HepG2 (cell line): ENCODE data around the gene NVL. TPM values are rescaled to one million over a fixed set of nuclear protein-coding genes. Genes with fewer than 3 reads are reported as not detected.
A peak's percentile ranks its signal among the peaks of the same experiment; 100 is the strongest.

ENCODE experiments used
- ATAC-seq: fragments of 200-7000 bp; cut with Tn5 transposase; 3 replicates; pipeline ENCODE4 v1.9.1; 2020; ENCODE audit warnings: mild to moderate bottlenecking, moderate library complexity
- BruUV-seq: library from RNA; stranded (reverse); fragments of 400-500 nt; replicated peaks from 2 replicates; lab custom pipeline; 2021; lab: Mats Ljungman, UMichigan
- CTCF ChIA-PET: fragments of 300-600 bp; formaldehyde crosslinking; extraction: SDS; loops from one replicate; lab custom pipeline; 2021; ENCODE audit warnings: low total read pairs, inconsistent platforms, low intra/inter-chr PET ratio; lab: Yijun Ruan, JAX
- POLR2A ChIA-PET: fragments of 350-600 bp; sonication (Branson Sonifier 250); formaldehyde crosslinking; loops from one replicate; lab custom pipeline; 2020; ENCODE audit warnings: antibody characterized with exemption, inconsistent platforms; lab: Yijun Ruan, JAX
- DNase-seq: peaks from one replicate; pipeline ENCODE4 v3.0.0-alpha.2; 2015; ENCODE audit warnings: low spot score
- FAIRE-seq: peaks from 3 replicates; lab custom pipeline; 2011; peaks lifted over from hg19 to GRCh38; lab: Jason Lieb, UNC
- H2AFZ ChIP-seq: one replicate; pipeline ENCODE4 v1.6.1; 2011; ENCODE audit warnings: low read length, inconsistent platforms
- H3K27ac ChIP-seq: fragments of 300-600 bp; 3 replicates; pipeline ENCODE4 v1.8.0; 2011; ENCODE audit warnings: mixed run types, mild to moderate bottlenecking, mixed read lengths, low read length, inconsistent platforms; ENCODE audit not compliant: insufficient read depth; ENCODE audit errors: extremely low read length
- H3K27me3 ChIP-seq, 2 experiments: fragments of 200-600 bp in 1 of 2; 2 replicates in 1 of 2; 3 replicates in 1 of 2; pipeline versions ENCODE4 v1.6.0 to v1.8.0; 2011; ENCODE audit warnings: low read length in 2 of 2, mild to moderate bottlenecking in 2 of 2, moderate library complexity in 2 of 2, inconsistent platforms in 1 of 2; ENCODE audit not compliant: insufficient read depth in 2 of 2, control insufficient read depth in 1 of 2
- H3K36me3 ChIP-seq, 2 experiments: fragments of 200-600 bp in 1 of 2; replicated peaks in 1 of 2; 2 replicates in 1 of 2; 3 replicates in 1 of 2; pipeline versions ENCODE4 v1.5.1 to v1.8.0; 2011; ENCODE audit warnings: low read length in 2 of 2, inconsistent platforms in 1 of 2; ENCODE audit not compliant: insufficient read depth in 2 of 2, control insufficient read depth in 1 of 2
- H3K4me1 ChIP-seq: 2 replicates; pipeline ENCODE4 v1.5.1; 2012; ENCODE audit warnings: low read length, inconsistent platforms; ENCODE audit not compliant: insufficient read depth
- H3K4me2 ChIP-seq: 2 replicates; pipeline ENCODE4 v1.6.0; 2011; ENCODE audit warnings: low read depth, low read length, inconsistent platforms
- H3K4me3 ChIP-seq, 3 experiments: fragments of 200-600 bp in 1 of 3; sonication (generic), shearing (Covaris generic) in 1 of 3; replicated peaks in 1 of 3; 2 replicates each; pipeline ENCODE4 v1.5.1; 2011 to 2016; ENCODE audit warnings: low read length in 3 of 3, inconsistent platforms in 2 of 3, low read depth in 2 of 3, mild to moderate bottlenecking in 2 of 3, control low read depth in 1 of 3, mixed read lengths in 1 of 3; ENCODE audit not compliant: insufficient read depth in 1 of 3
- H3K79me2 ChIP-seq: one replicate; pipeline ENCODE4 v1.6.1; 2011; ENCODE audit warnings: low read length, inconsistent platforms; ENCODE audit not compliant: insufficient read depth
- H3K9ac ChIP-seq: 2 replicates; pipeline ENCODE4 v1.6.0; 2011; ENCODE audit warnings: mild to moderate bottlenecking, low read depth, low read length, inconsistent platforms; ENCODE audit not compliant: insufficient read depth
- H3K9me3 ChIP-seq: 2 replicates; pipeline ENCODE4 v1.5.1; 2012; ENCODE audit warnings: mild to moderate bottlenecking, low read length
- H4K20me1 ChIP-seq: 2 replicates; pipeline ENCODE4 v1.6.0; 2011; ENCODE audit warnings: inconsistent platforms, mild to moderate bottlenecking, low read length, moderate library complexity; ENCODE audit not compliant: insufficient read depth
- ERF ChIP-seq: IDR thresholded peaks from 2 replicates; pipeline ENCODE4 v1.6.1; 2018; ENCODE audit warnings: missing biosample characterization, missing genetic modification reagents
- FOXA1 ChIP-seq, 2 experiments: fragments of 450-650 bp in 1 of 2; sonication (generic) in 1 of 2; formaldehyde crosslinking in 1 of 2; IDR thresholded peaks; 2 replicates each; pipeline versions ENCODE4 v1.4.0 to v1.6.1; 2016 to 2020; ENCODE audit warnings: missing genetic modification reagents in 1 of 2
- GLI4 ChIP-seq: sonication (generic); formaldehyde crosslinking; IDR thresholded peaks from 2 replicates; pipeline ENCODE4 v1.5.1; 2020; ENCODE audit warnings: missing genetic modification reagents, mild to moderate bottlenecking, moderate library complexity, borderline replicate concordance
- KDM5A ChIP-seq: fragments of 200-600 bp; sonication (generic); IDR thresholded peaks from 2 replicates; pipeline ENCODE4 v1.7.0; 2018; ENCODE audit warnings: antibody characterized with exemption, mild to moderate bottlenecking, low read length, borderline replicate concordance
- MAFF ChIP-seq: IDR thresholded peaks from 2 replicates; pipeline ENCODE4 v1.6.1; 2011; ENCODE audit warnings: low read depth, low read length, improper control_type of control experiment
- YEATS4 ChIP-seq: sonication (generic); formaldehyde crosslinking; IDR thresholded peaks from 2 replicates; pipeline ENCODE4 v1.4.0; 2020; ENCODE audit warnings: missing genetic modification reagents, borderline replicate concordance
- ZBTB42 ChIP-seq: sonication (generic); formaldehyde crosslinking; IDR thresholded peaks from 2 replicates; pipeline ENCODE4 v1.5.0; 2020; ENCODE audit warnings: mild to moderate bottlenecking, missing genetic modification reagents
- ZMYM2 ChIP-seq: sonication (generic); formaldehyde crosslinking; IDR thresholded peaks from 2 replicates; pipeline ENCODE4 v1.8.0; 2022; ENCODE audit warnings: mild to moderate bottlenecking, missing genetic modification reagents
- ZMYM4 ChIP-seq: sonication (generic); formaldehyde crosslinking; IDR thresholded peaks from 2 replicates; pipeline ENCODE4 v1.8.1; 2023; ENCODE audit warnings: mild to moderate bottlenecking, missing genetic modification reagents
- ZNF264 ChIP-seq: sonication (generic); formaldehyde crosslinking; IDR thresholded peaks from 2 replicates; pipeline ENCODE4 v1.4.0; 2020; ENCODE audit warnings: missing genetic modification reagents
- ZNF33A ChIP-seq: sonication (generic); formaldehyde crosslinking; IDR thresholded peaks from 2 replicates; pipeline ENCODE4 v1.5.1; 2020; ENCODE audit warnings: missing genetic modification reagents, mild to moderate bottlenecking, moderate library complexity, borderline replicate concordance
- ZNF468 ChIP-seq: sonication (generic); formaldehyde crosslinking; IDR thresholded peaks from 2 replicates; pipeline ENCODE4 v1.8.0; 2022; ENCODE audit warnings: mild to moderate bottlenecking, moderate library complexity, missing genetic modification reagents
- ZNF530 ChIP-seq: sonication (generic); formaldehyde crosslinking; IDR thresholded peaks from 2 replicates; pipeline ENCODE4 v1.5.0; 2020; ENCODE audit warnings: low read depth, mild to moderate bottlenecking, missing genetic modification reagents
- ZNF569 ChIP-seq: sonication (generic); formaldehyde crosslinking; IDR thresholded peaks from 2 replicates; pipeline ENCODE4 v1.5.0; 2020; ENCODE audit warnings: mild to moderate bottlenecking, missing genetic modification reagents, moderate library complexity, borderline replicate concordance
- ZNF674 ChIP-seq: sonication (generic); formaldehyde crosslinking; IDR thresholded peaks from 2 replicates; pipeline ENCODE4 v1.5.0; 2020; ENCODE audit warnings: low read depth, mild to moderate bottlenecking, missing genetic modification reagents
- ZSCAN9 ChIP-seq: IDR thresholded peaks from 2 replicates; pipeline ENCODE4 v1.6.1; 2016; ENCODE audit warnings: borderline replicate concordance
- WGBS: methylation state at CpG from one replicate; pipeline ENCODE4 v1.1.6; 2017; ENCODE audit warnings: low lambda C conversion rate; 5-methylcytosine and 5-hydroxymethylcytosine counted together
- in situ Hi-C: cut with HindIII; loops from 2 replicates; pipeline ENCODE4 v1.10.0; 2017; ENCODE audit warnings: low pct_unique_long_range_greater_than_20kb; ENCODE audit not compliant: extremely low pct_ligation_motif_present
- intact Hi-C: fragments of 100-400 bp; cut with micrococcal nuclease; formaldehyde crosslinking; loops from one replicate; pipeline ENCODE4 v1.10.0; 2022; ENCODE audit not compliant: unreplicated experiment
- polyA plus RNA-seq, 8 experiments: library from polyadenylated mRNA; depleted of rRNA in 3 of 8; stranded (reverse) in 7 of 8; unstranded in 1 of 8; fragments of >200 nt; fragmentation: Illumina TruSeq in 4 of 8; extraction: Trizol in 4 of 8; gene quantifications; 2 replicates each; pipeline versions ENCODE4 v1.2.1 to v1.2.3, GENCODE V29; 2011 to 2016; ENCODE audit warnings: low read depth in 4 of 8, missing spikeins in 1 of 8, mixed read lengths in 1 of 8; ENCODE audit not compliant: insufficient read depth in 1 of 8
- total RNA-seq, 5 experiments: library from RNA; depleted of rRNA; stranded (reverse); fragments of >200 nt; fragmentation: Illumina TruSeq; extraction: Trizol; gene quantifications; 2 replicates each; pipeline ENCODE4 v1.2.3, GENCODE V29; 2016; ENCODE audit warnings: low read depth in 1 of 5
- TF ChIP-seq, protein P1 (sequence below): sonication (generic); formaldehyde crosslinking; IDR thresholded peaks from 2 replicates; pipeline ENCODE4 v1.9.0; 2021; ENCODE audit warnings: missing genetic modification reagents, mild to moderate bottlenecking, borderline replicate concordance
- TF ChIP-seq, protein P2 (sequence below): sonication (generic); formaldehyde crosslinking; IDR thresholded peaks from 2 replicates; pipeline ENCODE4 v1.5.0; 2020; ENCODE audit warnings: mild to moderate bottlenecking, missing genetic modification reagents
- TF ChIP-seq, protein P3 (sequence below): sonication (generic); formaldehyde crosslinking; IDR thresholded peaks from 2 replicates; pipeline ENCODE4 v1.4.0; 2020; ENCODE audit warnings: missing genetic modification reagents
- TF ChIP-seq, protein P4 (sequence below): sonication (generic); formaldehyde crosslinking; IDR thresholded peaks from 2 replicates; pipeline ENCODE4 v1.8.1; 2023; ENCODE audit warnings: missing genetic modification reagents, inconsistent platforms, borderline replicate concordance

Gene NVL
- total and polyA plus RNA-seq, 2 of the 13 experiments (the other 11 are each of a cell fraction or from before 2014, with no cell fraction given): 8.3 to 21.0 TPM

DNA sequence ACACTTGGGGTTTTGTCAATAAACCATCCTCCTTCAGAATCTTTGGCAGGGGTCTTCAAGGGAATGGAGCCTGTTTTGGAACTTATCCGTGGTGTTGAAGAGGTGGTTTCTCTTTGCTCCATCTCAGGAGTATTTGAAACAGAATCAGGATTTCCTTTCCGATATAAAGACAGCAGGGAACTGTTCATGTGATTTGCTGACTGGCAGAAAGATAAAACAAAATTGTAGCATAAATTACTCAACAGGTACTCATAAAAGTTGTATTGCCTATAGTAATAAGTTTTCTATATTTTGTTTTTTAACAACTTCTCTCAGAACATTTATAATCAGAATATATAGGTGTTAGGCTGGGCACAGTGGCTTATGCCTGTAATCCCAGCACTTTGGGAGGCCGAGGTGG lies 21.9 kb downstream of the NVL start (continued):
- TF ChIP-seq FOXA1 (IDR thresholded peaks at IDR 0.05): no peak
- no peak for TF ChIP-seq FOXA1 (CRISPR knock-in tag; IDR thresholded peaks at IDR 0.05)
- no peak for TF ChIP-seq ZNF530 (CRISPR knock-in tag)
- no peak for TF ChIP-seq ZMYM4 (CRISPR knock-in tag)
- TF ChIP-seq, protein P1, sequence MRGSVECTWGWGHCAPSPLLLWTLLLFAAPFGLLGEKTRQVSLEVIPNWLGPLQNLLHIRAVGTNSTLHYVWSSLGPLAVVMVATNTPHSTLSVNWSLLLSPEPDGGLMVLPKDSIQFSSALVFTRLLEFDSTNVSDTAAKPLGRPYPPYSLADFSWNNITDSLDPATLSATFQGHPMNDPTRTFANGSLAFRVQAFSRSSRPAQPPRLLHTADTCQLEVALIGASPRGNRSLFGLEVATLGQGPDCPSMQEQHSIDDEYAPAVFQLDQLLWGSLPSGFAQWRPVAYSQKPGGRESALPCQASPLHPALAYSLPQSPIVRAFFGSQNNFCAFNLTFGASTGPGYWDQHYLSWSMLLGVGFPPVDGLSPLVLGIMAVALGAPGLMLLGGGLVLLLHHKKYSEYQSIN (CRISPR knock-in tag): no peak
- TF ChIP-seq MAFF: peak; percentile 73

DNA sequence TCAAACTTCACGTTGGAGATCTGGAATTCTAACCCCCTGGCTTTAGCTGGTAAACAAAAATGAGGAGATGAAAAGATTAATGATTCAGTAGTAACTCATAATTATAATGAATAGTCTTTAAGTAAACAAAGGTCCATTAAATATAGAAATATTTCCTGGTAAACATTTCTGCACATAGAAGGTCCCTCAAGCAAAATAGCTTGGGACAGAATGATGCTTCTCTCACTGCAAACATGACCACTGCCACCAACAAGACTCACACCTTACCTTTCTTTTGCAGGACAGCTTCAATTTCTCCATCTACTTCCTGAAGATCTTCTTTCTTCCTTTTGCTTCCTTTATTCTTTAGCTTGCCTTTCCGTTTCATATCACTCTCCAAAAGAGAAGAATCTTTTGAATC lies 25.2 kb downstream of the NVL start:
- ChIA-PET POLR2A (no interaction called here), CTCF (no interaction called here)
- Histone ChIP-seq H3K79me2 (no peaks in the 10 kb centered on the region), H3K4me1 (no peaks in the 10 kb centered on the region), H3K9ac (no peak overlapping the region), H3K4me3 (no peak overlapping the region), H3K27ac (no peak overlapping the region), H3K9me3 (no peaks in the 10 kb centered on the region), H3K27me3 (no peaks in the 10 kb centered on the region), H3K4me2 (no peak overlapping the region), H4K20me1 (no peaks in the 10 kb centered on the region), H2AFZ (no peak overlapping the region), H3K36me3 (peaks cover 8 to 55% of the 10 kb centered on the region in 2 experiments; a peak in 4 of 5 replicates)
- 92% methylated on average over 2 of the region's 2 CpGs for WGBS
- no peak for DNase-seq
- BruUV-seq: no TSS peak
- no peak for FAIRE-seq
- no peak for ATAC-seq
- in situ Hi-C loops (no loop called here), intact Hi-C loops (no loop called here)
- TF ChIP-seq ZMYM2 (CRISPR knock-in tag): no peak
- no peak for TF ChIP-seq ZSCAN9 (CRISPR knock-in tag)
- TF ChIP-seq YEATS4 (CRISPR knock-in tag): no peak
- no peak for TF ChIP-seq ZBTB42 (CRISPR knock-in tag)
- no peak for TF ChIP-seq ZNF468 (CRISPR knock-in tag)
- no peak for TF ChIP-seq KDM5A
- TF ChIP-seq, protein P2, sequence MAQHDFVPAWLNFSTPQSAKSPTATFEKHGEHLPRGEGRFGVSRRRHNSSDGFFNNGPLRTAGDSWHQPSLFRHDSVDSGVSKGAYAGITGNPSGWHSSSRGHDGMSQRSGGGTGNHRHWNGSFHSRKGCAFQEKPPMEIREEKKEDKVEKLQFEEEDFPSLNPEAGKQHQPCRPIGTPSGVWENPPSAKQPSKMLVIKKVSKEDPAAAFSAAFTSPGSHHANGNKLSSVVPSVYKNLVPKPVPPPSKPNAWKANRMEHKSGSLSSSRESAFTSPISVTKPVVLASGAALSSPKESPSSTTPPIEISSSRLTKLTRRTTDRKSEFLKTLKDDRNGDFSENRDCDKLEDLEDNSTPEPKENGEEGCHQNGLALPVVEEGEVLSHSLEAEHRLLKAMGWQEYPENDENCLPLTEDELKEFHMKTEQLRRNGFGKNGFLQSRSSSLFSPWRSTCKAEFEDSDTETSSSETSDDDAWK: no peak
- TF ChIP-seq ZNF569 (CRISPR knock-in tag): no peak
- TF ChIP-seq ZNF264 (CRISPR knock-in tag): no peak
- TF ChIP-seq, protein P3, sequence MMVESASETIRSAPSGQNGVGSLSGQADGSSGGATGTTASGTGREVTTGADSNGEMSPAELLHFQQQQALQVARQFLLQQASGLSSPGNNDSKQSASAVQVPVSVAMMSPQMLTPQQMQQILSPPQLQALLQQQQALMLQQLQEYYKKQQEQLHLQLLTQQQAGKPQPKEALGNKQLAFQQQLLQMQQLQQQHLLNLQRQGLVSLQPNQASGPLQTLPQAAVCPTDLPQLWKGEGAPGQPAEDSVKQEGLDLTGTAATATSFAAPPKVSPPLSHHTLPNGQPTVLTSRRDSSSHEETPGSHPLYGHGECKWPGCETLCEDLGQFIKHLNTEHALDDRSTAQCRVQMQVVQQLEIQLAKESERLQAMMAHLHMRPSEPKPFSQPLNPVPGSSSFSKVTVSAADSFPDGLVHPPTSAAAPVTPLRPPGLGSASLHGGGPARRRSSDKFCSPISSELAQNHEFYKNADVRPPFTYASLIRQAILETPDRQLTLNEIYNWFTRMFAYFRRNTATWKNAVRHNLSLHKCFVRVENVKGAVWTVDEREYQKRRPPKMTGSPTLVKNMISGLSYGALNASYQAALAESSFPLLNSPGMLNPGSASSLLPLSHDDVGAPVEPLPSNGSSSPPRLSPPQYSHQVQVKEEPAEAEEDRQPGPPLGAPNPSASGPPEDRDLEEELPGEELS (CRISPR knock-in tag): no peak
- TF ChIP-seq ZNF674 (CRISPR knock-in tag): no peak
- TF ChIP-seq, protein P4, sequence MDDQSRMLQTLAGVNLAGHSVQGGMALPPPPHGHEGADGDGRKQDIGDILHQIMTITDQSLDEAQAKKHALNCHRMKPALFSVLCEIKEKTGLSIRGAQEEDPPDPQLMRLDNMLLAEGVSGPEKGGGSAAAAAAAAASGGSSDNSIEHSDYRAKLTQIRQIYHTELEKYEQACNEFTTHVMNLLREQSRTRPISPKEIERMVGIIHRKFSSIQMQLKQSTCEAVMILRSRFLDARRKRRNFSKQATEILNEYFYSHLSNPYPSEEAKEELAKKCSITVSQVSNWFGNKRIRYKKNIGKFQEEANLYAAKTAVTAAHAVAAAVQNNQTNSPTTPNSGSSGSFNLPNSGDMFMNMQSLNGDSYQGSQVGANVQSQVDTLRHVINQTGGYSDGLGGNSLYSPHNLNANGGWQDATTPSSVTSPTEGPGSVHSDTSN (CRISPR knock-in tag): no peak
- no peak for TF ChIP-seq ERF (CRISPR knock-in tag)
- TF ChIP-seq GLI4 (CRISPR knock-in tag): no peak
- TF ChIP-seq ZNF33A (CRISPR knock-in tag): no peak
